Activated T-helper 9 cell treated with anti-CD3 and anti-CD28 coated beads, Interleukin-2, amount 50 U/mL, for 16 hours (primary cell): Measurements from ENCODE around the gene ANLN.
"Not testable (repeated sequence)": the region's sequence is repeated elsewhere in the genome, so short reads cannot be mapped to it uniquely, and the experiment has no call there.

Experiments used
- DNase-seq: peaks from one replicate; pipeline ENCODE4 v3.0.0-alpha.2; 2020; ENCODE audit warnings: low read depth

Gene ANLN

DNA sequence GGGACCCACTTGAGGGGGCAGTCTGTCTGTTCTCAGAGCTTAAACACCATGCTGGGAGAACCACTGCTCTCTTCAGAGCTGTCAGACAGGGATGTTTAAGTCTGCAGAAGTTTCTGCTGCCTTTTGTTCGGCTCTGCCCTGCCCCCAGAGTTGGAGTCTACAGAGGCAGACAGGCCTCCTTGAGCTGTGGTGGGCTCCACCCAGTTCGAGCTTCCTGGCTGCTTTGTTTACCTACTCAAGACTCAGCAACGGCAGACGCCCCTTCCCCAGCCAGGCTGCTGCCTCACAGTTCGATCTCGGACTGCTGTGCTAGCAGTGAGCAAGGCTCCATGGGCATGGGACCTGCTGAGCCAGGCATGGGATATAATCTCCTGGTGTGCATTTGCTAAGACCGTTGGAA lies 11.1 kb upstream of the ANLN start:
- not testable (repeated sequence) for DNase-seq

DNA sequence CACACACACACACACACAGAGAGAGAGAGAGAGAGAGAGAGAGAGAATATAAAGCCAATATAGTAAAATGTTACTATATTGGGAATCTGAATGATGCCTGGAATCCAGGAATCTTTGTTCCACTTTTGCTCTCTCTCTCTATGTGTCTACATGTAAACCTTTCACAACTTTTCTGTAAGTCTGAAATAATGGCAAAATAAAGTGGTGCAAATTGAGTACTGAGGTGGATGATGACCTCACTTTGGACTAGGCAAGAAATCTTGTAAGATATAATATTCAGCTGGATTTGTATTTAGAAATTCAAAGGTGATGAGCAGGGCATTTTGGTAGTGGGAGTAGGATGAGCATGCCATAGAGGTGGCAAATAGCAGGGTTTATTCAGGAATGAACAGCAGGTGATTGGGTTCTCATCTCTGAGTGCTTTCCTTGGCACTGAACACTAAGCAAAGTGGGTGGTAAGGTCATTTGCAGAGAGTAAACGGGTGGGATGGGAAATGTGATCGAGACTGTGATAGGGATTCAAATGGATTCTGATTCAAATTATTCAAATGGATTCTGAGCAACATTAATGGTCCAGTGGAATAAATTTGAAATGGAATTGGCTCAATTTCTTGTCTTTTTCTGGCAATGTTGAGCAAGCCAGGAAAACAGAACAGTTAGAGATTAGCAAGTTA lies 9.7 kb upstream of the ANLN start:
- DNase-seq = no peak

DNA sequence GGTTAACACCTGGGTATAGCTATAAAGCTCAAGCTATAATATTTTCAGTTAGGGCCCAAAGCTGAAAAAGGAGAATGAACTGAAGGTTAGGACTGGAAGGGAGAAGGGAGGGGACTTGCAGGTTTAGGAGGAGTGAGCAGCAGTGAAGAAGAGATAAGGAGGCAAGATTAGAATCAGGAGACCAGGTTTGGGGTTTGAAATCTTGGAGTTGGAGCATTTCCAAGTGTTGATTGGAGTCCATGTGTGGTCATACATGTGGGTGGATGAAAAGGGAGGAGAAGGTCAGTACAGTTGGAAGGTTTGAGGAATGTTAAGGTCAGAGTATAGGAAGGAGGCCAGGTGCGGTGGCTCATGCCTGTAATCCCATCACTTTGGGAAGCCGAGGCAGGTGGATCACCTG lies 8.6 kb upstream of the ANLN start:
- DNase-seq = no peak

DNA sequence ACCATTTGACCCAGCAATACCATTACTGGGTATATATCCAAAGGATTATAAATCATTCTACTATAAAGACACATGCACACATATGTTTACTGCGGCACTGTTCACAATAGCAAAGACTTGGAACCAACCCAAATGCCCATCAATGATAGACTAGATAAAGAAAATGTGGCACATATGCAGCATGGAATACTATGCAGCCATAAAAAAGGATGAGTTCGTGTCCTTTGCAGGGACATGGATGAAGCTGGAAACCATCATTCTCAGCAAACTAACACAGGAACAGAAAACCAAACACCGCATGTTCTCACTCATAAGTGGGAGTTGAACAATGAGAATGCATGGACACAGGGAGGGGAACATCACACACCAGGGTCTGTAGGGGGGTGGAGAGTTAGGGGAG lies 6.4 kb upstream of the ANLN start:
- not testable (repeated sequence) for DNase-seq

DNA sequence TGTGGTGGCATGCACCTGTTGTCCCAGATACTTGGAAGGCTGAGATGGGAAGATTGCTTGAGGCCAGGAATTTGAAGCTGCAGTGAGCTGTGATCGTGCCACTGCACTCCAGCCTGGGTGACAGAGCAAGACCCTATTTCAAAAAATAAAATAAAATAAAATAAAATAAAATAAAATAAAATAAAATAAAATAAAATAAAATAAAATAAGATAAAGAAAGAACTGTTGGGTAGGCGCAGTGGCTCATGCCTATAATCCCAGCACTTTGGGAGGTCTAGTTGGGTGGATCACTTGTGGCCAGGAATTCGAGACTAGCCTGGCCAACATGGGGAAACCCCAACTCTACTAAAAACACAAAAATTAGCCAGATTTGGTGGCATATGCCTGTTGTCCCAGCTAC lies 4.0 kb upstream of the ANLN start:
- not testable (repeated sequence) for DNase-seq

DNA sequence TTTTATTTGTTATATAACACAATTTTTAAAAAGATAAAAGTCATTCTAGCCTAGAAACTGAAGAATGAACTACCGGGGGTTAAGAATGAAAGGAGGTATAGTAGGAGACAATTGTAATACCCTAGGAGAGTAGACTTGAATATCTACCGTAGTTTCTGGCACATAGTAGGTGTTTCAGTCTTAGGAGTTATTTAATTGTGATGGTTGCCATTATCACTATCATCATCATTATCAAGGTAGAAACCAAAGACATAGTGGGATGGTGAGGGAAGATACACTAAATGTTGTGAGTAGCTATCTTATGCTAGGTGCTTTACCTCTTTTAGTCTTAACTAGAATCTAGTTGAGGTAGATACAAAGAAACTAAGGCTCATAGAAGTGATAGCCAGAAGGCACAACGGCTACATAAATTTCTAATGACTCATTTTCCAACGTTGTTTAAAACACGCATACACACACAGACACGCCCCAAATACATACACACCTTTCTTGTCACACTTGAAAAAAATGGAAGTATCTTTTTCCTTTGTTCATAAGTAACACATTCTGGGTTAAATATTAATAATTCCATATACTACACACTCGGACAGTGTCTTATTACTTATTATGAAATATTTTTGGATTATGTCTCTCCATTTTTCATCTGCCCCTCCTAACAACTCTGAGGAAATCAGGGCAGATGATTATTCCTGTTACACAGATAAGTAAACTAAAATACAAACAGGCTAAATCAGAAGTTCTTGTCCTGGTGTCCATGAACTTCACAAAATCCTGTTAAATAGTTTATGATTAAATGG lies 2.0 kb upstream of the ANLN start:
- DNase-seq = no peak

DNA sequence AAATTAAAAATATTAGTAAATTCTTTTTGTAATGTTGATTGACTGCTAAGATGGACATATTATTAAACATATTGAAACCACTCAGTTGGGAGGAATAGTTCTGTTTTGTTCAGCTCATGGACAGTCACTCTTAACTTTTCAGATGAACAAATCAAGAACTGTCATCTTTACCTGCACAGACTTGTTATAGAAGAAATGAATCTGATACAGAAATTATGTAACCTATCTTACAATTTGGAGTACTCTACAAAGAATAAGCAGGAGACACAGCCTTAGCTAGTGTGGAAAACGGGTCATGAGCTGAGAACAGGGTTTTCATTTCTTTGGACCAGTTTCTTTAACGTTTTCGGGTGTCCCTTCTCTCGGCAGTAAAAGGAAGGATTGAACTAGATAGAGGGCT lies 1.2 kb upstream of the ANLN start:
- DNase-seq = no peak

DNA sequence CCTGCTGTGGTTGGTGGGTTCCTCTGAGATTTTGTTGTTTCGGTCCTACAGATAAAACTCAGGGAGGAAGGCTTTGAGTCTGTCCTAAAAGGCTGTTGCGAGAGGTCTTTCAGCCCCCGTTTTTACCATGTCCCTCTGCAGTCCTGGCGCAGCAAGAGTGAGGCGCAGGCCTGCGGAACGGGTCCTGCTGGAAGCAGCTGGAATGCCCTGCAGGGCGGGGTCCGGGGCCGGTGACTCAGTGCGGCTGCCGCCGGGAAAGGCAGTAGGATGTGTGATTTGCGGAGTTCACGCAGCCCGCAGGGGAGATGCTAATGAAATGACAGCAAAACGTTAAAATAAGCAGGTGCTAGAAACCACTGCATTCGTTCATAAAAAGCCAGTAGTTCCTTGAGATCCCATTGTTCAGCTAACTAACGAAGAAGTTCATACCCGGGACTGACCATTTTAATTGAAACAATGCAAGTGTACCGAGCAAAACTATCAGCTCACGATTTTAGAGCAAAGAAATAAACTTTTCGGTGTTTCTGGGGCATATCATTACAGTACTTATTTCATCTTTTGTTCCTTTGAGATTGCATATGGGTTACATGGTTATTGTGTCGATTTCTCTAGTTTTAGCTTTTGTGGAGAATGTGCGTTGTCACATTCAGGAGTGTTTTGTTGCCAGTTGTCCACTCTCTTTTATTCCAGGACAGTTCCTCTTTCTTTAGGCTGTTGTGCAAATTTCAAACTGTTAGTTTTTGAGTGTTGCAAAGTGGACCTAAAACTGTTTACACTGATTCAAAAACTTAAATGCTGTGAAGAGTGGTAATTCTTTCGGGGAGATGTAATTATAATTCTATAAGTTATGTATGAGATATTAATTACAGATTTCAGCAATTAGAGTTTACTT lies 783 bp downstream of the ANLN start:
- DNase-seq = peak; percentile 32

DNA sequence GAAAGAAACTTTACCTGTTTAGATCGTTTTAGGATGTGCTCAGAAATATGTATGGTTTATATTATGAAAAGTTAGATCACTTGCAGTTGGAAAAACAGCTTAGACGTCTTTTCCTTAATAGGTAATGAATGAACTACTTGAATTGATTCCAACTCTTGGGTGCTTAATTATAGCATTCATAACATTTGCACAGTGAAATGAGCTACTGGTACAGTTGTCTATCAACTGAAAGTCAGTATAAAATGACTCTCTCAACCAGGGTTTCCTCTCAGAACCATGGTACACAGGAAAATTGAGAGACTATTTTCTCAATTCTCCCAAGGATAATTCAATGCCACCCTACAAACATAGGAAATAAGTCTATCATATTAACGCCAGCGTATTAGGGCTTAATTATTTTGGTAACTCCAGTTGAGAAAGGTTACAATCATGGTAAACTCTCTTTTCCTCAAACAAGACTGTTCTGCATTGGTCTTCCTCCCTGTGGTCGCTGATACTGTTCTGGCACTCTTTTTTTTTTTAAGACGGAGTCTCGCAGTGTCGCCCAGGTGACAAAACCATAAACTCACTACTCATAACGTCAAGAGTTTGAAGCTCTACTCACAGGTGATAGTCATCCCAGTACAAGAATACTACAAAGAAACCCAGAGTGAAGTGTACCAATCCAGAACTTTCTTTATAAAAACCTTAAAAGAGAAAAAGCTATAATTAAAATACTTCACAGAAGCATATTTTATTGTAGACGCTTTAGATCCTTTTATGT lies 2.0 kb downstream of the ANLN start:
- DNase-seq = no peak

DNA sequence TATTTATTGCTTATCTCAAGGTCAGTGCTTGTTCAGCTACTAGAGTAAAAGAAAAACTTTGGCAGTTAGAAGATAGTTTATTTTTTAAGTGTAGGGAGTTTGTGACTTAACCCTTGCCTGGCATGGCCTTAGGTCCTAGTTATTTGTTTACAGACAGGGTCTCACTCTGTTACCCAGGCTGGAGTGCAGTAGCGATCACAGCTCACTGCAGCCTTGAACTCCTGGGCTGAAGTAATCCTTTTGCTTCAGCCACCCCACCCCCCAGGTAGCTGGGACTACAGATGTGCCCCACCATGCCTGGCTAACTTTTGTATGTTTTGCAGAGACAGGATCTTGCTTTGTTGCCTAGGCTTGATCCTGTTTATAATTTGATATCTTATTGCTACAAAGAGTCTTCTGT lies 4.2 kb downstream of the ANLN start:
- DNase-seq = no peak

DNA sequence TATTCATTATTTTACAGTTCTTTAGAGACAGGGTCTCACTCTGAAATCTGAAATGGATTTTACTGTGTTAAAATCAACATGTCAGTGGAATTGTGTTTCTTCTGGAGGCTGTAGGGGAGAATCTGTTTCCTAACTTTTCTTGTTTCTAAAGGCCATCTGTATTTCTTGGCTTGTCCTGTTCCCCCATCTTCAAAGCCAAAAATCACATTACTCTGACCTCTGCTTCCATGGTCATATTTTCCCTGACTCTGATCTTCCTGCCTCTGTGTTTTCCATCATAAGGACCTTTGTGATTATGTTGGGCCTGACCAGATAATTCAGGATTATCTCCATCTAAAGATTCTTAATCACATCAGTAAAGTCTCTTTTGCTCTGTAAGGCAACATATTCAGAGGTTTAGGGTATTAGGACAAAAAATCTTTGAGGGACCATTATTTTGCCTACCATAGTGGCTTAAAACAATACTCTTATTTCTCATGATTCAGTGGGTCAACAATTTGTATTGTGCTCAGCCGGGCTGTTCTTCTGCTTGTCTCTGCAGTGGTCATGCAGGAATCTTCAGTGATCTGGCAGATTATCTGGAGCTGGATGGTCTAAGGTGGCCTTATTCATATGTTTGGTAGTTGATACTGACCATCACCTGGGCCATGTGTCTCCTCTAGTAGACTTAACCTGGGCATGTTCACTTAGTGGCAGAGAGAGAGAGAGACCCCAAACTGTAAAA lies 5.7 kb downstream of the ANLN start:
- no peak for DNase-seq

DNA sequence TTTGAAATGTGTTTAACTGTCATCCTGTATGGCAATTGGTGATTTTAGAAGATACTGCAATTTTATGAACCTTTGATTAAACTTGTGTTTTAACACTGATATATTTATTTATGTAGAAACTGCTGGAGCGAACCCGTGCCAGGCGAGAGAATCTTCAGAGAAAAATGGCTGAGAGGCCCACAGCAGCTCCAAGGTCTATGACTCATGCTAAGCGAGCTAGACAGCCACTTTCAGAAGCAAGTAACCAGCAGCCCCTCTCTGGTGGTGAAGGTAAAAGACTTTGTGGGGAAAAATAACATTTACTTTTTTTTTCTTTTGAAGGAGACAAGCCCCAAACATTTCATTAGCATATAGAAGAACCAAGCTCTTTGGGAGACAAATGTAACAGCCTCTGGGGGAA lies 6.5 kb downstream of the ANLN start:
- DNase-seq = no peak

DNA sequence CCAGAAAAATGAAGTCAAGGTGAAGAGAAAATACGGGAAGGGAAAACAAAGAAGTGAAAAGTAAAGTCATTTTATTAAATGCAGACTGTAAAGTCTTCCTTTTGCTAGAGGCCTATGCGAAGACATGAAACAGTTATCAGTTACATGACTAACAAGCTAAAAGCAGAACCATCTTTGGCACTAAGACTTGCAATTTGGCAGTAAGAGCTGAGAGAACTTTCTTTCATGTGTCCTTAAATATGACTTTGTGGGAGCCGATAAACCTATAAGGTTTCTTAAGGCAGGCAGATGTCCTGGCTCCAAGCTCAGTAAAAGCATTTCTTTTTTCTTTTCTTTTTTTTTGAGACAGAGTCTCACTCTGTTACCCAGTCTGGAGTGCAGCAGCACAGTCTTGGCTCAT lies 10.4 kb downstream of the ANLN start:
- DNase-seq = no peak

DNA sequence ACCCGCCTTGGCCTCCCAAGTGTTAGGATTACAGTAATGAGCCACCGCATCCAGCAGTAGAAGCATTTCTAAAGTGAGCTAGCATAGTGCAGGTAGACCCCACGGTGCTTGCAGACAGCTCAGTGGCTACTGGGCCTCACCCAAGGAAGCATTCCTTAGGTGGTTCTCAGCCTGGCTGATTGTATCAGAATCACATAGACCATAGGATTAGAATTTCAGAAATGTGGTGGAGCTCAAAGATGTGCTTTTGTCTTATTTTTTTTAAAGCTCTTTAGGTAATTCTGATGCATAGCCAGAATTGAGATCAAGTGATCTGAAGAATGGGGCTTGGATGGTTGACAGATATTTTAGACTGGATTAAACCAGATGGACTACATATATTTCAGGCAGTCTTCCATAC lies 10.9 kb downstream of the ANLN start:
- no peak for DNase-seq

DNA sequence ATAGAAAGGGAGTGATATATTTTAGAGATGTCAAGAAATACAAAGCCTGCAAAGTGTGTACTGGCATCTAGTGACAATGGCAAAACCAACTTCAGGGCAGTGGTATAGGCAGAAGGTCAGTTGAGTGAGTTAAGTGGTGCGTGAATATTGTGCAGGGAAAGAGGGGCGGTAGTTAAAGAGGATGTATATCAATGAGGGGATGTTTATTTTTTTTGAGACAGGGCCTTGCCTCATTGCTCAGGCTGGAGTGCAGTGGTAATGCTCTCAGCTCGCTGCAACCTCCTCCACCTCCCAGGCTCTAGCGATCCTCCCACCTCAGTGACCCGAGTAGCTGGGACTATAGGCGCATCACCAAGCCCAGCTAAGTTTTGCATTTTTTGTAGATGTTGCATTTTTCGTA lies 13.8 kb downstream of the ANLN start:
- DNase-seq = no peak

DNA sequence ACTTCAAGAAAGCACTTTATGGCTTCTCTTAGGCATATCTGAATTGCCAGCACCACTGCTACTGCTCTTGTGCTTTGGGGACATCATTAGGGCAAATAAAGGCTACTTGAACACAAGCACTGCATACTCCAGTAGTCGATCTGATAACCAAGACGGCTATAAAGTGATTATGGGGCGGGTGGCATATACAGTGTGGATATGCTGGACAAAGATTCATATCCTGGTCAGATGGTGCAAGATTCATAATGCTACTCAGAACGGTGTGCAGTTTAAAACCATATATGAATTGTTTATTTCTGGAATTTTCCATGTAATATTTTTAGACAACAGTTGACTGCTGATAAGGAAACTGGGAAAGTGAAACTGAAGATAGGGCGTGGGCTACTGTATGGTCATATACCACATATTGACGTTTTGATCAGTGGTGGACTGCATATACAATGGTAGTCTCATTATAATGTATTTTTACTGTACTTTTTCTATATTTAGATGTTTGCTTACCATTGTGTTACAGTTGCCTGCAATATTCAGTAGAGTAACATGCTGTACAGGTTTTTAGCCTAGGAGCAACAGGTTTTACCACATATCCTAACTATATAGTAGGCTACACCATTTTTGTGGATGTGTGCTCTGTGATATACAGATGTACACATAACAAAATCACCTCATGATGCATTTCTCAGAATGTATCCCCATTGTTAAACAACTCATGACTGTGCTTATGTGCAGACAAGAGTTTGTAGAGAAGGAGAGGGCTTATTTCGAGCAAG lies 15.2 kb downstream of the ANLN start:
- DNase-seq = no peak

DNA sequence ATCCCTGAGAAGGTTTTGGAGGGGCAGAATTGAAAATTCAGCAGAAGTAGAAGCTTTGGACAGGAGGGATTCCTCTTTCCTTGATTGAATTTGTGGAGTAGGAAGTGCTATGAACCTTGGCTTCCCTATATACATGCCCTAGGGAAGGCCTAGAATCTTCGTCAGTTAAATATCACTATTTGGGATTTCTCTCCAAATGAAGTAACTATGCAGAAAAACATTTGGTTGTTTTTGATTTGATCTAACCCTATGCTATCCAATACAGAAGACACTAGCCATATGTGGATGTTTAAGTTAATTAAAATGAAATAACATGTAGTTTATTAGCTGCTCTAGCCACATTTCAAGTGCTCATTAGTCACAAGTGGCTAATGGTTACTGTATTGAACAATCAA lies 15.7 kb downstream of the ANLN start:
- DNase-seq = no peak

DNA sequence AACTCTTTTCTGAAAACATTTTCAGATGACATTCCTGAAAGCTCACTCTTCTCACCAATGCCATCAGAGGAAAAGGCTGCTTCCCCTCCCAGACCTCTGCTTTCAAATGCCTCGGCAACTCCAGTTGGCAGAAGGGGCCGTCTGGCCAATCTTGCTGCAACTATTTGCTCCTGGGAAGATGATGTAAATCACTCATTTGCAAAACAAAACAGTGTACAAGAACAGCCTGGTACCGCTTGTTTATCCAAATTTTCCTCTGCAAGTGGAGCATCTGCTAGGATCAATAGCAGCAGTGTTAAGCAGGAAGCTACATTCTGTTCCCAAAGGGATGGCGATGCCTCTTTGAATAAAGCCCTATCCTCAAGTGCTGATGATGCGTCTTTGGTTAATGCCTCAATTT lies 16.5 kb downstream of the ANLN start:
- DNase-seq = no peak

DNA sequence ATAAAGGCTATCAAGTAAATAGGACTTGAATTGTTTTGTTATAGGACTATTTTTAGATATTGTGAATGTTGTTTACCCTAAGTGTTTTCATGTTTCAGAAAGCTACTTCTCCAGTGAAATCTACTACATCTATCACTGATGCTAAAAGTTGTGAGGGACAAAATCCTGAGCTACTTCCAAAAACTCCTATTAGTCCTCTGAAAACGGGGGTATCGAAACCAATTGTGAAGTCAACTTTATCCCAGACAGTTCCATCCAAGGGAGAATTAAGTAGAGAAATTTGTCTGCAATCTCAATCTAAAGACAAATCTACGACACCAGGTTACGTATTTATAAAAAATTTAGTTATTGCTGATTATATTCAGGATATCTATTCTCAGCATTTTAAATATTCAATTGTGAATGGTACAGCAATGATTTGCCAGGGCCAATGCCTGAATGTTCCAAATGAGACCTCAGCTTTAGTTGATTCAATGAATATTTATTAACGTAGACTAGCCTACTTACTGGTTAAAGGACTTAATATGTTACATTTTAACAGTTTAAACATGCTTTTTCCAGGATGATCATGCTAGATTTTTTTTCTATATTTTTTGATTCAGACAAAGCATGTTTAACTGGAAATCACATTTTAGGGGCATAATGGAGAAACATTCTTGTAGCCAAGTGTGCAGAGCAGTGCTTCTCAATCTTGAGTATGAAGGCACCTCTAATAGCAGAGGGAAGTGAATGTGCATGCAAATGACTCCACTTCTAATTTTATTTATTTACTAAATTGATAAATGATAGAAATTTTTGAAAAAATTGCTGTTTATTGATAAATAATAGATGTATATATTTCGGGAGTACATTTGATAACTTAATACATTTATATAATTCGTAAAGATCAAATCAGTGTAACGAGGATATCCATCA lies 18.2 kb downstream of the ANLN start:
- no peak for DNase-seq

DNA sequence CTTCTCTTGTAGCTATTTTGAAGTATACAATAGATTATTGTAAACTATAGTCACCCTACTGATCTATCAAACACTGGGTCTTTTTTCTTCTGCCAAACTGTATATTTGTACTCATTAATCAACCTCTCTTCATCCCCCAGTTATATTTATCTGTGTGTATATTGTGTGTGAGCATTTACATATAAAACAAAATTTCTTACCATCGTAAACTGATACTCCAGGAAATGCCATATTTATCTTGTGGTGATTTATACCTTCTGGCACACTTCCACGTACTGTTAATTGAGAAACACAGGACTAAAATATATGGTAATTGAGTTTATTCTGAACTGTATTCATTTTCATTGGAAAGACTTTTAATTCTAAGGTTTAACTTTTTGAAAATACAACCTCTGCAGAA lies 18.9 kb downstream of the ANLN start:
- DNase-seq = no peak
